HG03460 (cell line): ENCODE data around the gene ARSA.
"Not testable (repeated sequence)": the region's sequence is repeated elsewhere in the genome, so short reads cannot be mapped to it uniquely, and the experiment has no call there.

Source experiments
- ATAC-seq: cut with Tn5 transposase; IDR thresholded peaks from one replicate; pipeline ENCODE4 v1.9.1; 2021; ENCODE audit not compliant: unreplicated experiment

The ARSA gene

DNA sequence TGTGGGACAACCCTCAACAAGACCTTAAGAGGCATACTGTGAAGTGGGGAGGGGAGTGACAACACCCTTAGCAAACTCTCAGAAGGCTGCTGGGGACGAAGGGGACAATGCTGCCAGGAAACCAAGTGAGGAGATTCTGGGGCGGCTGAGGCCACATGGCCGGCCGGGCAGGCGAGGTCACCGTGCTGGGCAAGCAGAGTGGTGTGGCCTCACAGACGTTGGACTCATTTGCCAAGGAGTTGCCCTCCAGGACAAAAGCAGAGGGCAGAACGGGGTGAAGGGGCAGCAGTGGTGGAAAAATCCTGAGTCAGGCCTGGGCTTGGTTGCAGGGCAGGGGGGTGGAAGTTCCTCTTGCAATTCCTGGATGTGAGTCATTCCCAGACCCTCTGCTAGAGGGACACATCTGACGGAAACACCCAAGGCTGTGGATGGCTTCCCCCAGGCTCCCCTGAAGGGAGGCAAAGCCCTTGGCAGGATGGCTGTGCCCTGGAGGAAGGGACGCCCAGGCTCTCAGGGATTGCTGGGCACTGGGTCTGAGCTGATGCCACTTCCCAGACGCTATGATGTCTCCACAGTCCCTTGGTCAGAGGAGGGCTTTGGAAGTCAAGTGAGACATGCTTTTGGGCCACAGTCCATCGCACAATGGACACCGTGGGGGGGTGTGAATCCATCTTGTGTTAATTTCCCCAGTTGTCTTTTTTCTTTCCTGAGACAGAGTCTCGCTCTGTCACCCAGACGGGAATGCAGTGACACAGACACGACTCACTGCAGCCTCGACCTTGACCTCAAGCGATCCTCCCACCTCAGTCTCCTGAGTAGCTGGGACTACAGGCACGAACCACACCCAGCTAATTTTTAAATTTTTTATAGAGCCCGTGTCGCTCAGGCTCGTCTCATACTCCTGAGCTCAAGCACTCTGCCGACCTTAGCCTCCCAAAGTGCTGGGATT is 28.4 kb upstream of the ARSA start:
- no peak for ATAC-seq

DNA sequence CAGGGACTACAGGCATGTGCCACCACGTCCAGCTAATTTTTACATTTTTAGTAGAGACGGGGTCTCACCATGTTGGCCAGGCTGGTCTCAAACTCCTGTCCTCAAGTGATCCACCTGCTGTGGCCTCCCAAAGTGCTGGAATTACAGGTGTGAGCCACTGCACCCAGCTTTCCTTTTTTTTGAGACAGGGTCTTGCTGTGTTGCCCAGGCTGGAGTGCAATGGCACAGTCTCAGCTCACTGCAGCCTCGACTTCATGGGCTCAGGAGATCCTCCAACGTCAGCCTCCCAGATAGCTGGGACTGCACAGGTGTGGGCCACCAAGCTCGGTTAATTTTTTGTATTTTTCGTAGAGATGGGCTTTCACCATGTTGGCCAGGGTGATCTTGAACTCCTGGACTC is 26.7 kb upstream of the ARSA start:
- ATAC-seq = not testable (repeated sequence)

DNA sequence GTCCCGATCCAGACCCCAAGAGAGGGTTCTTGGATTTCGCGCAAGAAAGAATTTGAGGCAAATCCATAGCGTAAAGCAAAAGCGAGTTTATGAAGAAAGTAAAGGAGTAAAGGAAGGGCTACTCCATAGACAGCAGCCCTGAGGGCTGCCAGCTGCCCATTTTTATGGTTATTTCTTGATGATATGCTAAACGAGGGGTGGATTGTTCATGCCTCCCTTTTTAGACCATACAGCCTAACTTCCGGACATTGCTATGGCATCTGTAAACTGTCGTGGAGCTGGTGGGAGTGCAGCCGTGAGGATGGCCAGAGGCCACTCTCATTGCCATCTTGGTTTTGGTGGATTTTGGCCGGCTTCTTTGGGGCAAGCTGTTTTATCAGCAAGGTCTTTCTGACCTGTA is 25.3 kb upstream of the ARSA start:
- ATAC-seq = no peak

DNA sequence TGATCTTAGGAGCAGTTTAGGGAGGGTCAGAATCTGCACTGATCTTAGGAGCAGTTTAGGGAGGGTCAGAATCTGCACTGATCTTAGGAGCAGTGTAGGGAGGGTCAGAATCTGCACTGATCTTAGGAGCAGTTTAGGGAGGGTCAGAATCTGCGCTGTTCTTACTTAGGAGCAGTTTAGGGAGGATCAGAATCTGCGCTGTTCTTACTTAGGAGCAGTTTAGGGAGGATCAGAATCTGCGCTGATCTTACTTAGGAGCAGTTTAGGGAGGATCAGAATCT is 15.8 kb upstream of the ARSA start:
- not testable (repeated sequence) for ATAC-seq

DNA sequence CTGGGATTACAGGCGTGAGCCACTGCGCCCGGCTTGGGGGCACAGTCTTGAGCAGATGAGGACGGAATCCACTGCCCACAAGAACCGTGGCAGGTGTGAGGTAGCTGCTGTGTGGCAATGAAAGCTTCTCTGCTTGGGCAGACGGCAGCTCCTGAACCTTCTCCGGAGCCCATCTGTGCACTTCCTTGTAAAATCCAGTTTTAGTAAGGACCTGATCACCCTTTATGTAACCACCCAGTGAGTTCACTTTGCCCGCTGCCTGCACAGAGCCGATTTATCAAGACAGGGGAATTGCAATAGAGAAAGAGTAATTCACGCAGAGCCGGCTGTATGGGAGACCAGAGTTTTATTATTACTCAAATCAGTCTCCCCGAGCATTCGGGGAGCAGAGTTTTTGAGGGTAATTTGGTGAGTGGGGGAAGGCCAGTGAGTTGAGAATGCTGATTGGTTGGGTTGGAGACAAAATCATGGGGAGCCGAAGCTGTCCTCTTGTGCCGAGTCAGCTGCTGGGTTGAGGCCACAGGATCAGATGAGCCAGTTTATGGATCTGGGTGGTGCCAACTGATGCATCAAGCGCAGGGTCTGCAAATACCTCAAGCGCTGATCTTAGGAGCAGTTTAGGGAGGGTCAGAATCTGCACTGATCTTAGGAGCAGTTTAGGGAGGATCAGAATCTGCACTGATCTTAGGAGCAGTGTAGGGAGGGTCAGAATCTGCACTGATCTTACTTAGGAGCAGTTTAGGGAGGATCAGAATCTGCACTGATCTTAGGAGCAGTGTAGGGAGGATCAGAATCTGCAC is 15.3 kb upstream of the ARSA start:
- not testable (repeated sequence) for ATAC-seq

DNA sequence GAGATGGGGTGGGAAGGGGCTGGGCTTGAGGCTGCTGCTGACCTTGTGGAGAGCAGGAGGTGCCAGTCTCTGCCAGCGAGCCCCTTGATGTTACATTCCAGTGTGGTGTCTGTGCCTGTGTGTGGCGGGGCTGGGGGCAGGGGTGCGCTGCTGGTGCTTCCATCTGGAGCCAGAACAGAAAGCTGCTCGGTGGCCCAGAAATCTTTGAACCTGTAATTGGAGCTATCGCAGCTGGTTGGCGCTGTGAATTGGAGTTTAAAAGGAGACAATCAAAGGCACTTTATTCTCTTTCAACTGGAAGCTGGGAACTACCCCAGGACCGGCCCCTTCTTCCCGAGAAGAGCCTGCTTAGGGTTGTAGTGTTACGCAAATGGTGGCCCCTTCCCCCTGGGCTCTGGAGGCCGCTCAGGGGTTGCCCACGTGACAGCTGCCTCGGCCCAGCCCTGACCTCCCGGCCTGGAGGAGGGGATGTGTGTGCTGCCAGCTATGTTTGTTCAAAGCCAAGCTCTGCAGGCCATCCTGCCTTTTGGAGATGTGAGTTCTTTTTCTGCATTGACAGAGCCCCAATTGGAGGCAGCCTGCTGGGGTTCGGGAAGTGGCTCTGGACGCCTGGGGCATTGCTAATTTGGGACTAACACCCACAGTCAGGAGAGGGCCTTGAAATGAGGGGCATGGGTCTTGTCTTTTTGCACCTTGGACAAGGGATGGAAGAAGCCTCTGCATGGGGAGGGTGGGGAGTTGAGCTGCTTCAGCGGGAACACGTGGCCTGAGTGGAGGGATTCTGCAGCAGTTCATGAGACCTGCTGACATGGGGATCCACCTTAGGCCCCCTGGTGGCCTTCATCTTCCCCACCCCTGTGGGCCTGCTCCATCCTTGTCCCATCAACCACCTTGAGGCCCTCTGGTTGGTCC is 14.0 kb upstream of the ARSA start:
- ATAC-seq = no peak

DNA sequence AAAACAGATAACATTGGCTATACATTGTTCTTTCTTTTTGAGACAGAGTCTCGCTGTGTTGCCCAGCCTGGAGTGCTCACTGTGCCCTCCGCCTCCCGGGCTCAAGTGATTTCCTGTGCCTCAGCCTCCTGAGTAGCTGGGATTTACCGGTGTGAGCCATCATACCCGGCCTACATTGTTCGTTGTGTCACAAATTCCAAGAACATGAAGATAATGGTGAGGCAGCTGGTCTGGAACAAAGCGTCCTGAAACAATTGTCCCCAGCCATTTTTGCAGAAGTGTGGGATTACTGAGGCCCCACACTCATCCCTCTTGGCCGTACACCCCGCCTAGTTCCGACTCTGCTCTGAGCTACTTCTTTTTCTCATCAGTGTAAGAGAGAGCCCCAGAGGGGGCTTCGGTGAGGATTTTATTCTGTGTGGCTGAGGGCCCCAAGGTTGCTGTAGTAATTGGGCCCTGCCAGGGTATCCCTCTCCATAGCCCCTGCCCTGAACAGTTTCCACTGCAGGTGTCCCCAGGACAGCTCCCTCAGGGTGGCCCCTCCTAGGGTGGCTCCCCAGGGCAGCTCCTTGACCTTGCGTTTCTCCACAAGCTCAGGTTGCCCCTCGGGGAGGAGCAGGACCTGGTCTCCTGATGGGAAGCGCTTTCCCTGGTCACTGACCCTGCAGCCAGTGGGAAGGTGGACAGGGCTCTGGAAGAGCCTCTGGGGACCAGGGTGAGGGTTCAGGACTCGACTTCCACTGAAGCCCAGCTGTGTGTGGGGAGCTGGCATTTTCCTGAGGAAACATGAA is 13.1 kb upstream of the ARSA start:
- ATAC-seq = no peak

DNA sequence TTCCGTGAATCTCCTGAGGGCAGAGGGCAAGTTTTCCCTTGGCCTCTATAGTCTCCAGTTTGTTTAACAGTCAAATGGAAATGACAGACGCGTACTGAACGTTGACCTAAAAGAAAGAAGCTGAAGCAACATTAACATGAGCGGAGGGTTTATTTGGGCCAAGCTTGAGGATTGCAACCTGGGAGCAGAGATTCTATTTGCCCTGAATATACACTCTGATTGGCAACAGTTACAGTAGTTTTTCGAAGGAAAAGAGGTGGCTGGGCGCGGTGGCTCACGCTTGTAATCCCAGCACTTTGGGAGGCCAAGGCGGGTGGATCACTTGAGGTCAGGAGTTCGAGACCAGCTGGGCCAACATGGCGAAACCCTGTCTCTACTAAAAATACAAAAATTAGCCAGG is 12.3 kb upstream of the ARSA start:
- not testable (repeated sequence) for ATAC-seq

DNA sequence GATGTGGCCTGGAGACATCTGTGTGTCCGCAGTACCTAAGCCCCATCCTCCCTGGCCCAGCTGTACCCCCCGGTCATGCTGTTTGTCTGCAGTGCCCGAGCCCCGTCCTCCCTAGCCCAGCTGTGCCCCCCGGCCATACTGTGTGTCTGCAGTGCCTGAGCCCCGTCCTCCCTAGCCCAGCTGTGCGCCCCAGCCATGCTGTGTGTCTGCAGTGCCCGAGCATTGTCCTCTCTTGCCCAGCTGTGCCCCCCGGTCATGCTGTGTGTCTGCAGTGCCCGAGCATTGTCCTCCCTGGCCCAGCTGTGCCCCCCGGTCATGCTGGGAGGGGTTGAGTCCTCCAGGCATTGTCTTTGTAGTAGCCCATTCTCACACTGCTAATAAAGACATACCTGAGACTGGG is 7.6 kb upstream of the ARSA start:
- ATAC-seq = no peak

DNA sequence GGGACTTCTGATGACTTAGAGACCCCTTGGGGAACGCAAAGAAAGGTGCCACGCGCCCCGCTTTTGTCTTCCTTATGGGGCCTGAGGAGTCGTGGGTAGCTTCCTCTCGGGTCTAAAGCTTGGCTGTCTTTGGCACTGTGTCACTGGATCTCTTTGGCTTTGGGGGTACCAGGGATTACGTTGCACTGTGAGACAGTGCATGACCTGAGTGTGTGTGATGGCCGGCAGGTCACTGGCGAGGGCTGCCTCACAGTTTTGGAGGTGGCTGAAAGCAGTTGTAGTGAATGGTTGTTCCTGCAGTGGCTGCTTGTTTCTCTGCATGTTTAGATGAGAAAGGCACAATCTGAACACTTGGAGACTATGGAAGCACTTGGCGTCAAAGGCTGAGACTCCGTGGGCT is 5.8 kb upstream of the ARSA start:
- no peak for ATAC-seq

DNA sequence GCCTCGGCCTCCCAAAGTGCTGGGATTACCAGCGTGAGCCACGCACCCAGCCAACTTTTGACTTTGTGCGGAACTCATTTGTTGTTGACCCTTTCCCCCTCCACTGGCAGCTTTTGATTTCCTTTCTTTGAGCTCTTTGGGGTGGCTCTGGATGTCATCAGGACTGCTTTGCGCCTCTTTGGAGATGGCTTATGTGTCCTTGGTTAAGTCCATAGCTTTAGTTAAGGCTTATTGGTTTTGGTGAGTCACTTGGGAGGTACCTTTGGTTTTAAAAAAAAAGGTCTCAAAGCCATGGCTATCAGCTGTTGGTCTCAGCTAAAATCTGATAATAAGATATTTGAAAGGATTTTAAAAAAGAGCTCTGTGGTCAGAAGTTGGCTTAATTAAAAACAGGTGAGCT is 5.1 kb upstream of the ARSA start:
- no peak for ATAC-seq

DNA sequence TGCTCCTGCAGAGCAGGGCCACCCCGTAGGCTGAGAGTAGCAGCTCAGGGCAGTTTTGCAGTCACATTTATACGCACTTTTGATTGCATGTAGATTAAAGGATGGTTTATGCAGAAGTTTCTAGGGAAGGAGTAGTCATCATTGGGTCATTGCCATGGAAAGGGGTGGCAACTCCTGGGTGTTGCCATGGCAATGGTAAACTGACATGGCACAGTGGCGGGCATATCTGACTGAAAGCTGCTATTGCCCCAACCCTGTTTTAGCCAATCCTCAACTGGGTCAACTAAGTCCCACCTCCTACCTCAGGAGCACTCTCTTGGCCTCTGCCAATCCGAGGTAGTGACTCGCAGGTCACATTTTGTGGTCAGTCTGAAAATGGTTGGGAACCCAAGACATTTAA is 2.4 kb upstream of the ARSA start:
- no peak for ATAC-seq

DNA sequence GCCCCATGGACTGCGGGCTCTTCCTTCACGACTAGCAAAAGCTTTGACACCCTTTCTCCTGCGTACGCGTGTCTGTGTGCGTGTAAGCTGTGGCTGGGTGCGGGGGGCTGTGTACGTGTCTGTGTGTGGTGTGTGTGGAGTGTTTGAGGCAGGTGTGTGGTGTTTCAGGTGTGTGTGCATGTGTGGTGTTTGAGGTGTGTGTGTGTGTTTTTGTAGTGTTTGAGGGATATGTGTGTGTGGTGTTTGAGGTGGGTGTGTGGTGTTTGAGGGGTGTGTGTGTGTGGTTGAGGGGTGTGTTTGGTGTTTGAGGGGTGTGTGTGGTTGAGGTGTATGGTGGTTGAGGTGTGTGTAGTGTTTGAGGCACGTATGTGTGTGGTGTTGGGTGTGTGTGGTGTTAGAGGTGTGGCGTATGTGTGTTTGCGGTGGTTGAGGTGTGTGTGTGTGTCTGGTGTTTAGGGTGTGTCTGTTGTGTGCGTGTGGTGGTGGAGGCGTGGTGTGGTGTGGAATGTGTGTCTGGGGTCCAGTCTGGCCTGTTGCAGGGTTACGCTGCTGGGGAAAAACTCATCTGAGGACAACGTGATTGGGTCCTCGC is 687 bp upstream of the ARSA start:
- no peak for ATAC-seq

DNA sequence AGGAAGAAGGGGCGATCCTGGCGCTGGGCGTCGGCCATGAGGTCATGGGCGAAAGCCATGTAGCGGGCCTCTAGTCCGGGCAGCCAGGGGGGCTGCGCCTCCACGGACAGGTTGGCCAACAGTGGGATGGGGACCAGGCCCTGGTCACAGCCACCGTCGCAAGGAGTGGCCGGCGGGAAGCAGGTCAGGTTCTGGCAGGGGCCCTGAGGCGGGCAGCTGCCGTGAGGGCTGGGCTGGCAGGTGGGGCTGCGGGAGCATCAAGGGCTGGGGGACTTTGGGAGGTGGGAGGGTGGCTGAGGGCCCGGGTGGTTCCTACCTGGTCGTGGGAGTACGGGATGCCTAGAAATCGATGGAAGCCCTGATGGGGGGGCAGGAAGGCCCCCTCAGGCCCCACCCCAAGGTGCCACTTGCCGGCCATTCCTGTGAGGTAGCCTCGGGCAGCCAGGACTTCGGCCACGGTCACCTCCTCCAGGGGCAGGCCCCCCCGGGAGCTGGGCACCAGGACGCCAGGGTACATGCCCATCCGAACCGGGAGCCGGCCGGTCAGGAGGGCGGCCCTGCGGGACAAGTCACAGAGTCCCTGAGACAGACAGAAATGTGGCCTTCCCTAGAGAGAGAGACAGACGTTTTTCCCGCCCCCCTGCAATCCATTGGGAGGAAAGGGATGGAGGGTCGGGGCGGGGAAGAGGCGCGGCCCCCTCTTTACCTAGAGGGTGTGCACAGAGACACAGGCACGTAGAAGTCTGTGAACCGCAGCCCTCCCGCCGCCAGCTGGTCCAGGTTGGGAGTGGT is 906 bp downstream of the ARSA start:
- ATAC-seq = no peak

DNA sequence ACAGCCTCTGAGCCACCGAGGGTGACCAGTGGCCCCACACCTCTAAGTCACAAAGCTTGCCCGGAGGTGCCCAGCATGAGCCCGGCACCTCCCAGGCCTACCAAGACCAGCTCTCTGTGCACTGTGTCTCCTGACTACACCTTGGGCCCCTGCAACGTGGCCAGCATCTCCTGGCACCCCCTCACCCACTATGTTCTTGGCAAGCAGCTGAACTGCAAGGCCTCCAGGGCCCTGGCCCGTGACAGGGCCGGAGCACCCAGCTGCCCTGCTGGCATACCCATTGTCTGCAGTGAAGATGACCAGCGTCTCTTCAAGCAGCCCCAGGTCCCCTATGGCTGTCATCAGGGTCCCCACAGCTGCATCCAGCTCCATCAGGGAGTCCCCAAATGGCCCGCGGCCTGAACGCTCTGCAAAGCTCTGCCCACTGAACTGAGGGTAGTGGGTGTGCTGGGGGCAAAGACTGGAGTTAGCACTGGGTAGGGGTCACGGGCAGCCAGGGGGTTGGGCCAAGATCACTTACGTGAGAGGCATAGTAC is 1.6 kb downstream of the ARSA start:
- no peak for ATAC-seq

DNA sequence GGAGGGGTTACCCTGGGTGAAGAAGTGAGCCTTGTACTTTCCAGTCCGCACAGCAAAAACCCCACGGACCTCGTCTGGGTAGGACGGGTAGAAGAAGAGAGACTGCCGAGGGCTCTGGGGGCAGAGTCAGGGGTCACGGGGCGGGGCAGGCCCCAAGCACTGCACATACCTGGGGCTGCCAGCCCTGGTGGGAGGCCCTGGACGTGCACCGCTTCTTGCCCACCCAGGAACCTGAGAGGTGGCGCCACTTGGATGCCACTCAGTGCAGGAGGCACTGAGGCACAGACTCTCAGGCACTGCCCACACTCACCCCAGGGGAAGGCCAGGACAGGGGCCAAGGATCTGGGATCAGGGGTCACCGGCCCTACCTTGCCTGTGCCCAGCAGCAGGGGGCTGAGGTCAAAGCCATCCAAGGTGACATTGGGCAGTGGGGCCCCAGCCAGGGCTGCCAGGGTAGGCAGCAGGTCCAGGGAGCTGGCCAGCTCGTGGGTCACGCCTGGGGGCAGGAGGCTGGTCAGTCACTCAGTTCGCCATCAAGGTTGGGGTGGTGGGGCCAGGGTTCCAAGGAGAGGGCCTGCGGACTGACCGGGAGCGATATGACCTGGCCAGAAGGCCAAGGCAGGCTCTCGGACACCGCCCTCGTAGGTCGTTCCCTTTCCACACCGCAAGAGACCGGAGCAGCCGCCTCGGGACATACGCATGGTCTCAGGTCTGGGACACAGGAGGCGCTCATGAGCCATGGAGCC is 2.2 kb downstream of the ARSA start:
- no peak for ATAC-seq

DNA sequence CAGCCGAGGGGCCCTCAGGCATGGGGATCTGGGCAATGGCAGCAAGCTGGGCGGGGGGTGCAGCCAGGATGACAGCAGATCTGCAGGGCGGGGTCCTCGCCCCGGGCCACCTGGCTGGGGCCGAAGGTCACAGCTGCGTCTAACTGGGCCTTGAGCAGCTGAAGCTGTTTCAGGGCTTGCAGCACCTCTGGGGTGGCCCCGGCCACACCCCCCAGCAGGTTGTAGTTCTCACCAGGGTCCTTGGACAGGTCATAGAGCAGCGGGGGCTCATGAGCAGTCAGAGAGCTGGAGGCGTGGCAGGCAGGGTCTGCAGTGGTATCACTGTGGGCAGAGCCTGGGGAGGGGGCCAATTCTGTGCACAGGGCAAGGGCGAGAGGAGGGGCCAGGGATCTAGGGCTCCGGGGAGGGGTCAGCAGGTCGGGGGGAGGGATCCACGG is 2.8 kb downstream of the ARSA start:
- no peak for ATAC-seq

DNA sequence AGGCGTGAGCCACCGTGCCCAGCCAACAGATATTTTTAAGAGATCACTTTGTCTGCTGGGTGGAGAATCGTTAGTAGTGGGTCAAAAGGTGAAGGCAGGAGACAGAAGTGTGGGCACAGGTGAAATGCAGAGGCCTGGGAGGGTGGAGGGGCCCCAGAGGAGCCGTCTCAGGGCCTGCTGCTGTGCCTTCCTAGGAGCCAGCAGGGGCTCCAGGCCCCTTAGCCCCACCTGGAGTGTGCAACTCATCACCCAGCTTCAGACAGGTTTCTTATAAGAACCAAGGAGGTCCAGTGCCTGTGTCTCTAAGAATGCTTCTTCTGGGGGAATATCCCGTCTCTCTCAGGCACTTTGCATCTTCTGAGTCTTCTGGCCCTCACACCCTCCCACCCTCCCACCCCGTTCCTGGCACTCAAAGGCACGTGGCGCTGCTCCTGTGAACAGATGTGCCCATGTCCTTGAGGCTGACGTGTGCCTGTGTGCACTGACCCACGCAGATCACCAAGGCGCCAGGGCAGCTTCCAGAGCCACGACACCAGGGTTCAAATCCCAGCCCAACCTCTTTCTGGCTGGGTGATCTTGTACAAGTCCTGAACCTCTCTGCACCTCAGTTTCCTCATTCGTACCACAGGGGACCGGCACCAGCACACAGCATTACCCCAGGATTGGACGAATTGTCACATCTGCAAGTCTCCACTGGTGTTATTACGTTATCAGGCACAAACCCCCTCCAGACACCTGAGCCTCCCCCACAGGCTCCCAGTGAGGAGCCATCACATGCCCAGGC is 3.4 kb downstream of the ARSA start:
- ATAC-seq = no peak
